ENCODE data around the gene FBXW11. TPM values are rescaled to one million over a fixed set of nuclear protein-coding genes. Genes with fewer than 3 reads are reported as not detected.

FBXW11 gene
- total and polyA plus RNA-seq, 11 donors = 7.8 to 110 (median 83.0) TPM

GRCh38 chr5:171897231-171897630 lies 109.2 kb downstream of the FBXW11 start:
- Histone ChIP-seq H3K27me3 (no peaks in the 10 kb centered on the region), H3K36me3 (peaks cover 0 to 31% (median 12%) of the 10 kb centered on the region in 9 donors), H3K27ac (no peak overlapping the region), H3K4me3 (no peak overlapping the region), H3K9me3 (no peaks in the 10 kb centered on the region), H3K4me1 (peaks cover 0 to 27% (median 8%) of the 10 kb centered on the region in 12 donors)
- ATAC-seq (no peak), DNase-seq (no peak)
- TF ChIP-seq POLR2A (IDR thresholded peaks at IDR 0.05) = no peak
- TF ChIP-seq CTCF (IDR thresholded peaks at IDR 0.05) = no peak
- intact Hi-C loops (cut with DNase I) = no loop called here
- 90 to 93% (median 92%) methylated on average over 1 of the region's 1 CpG for WGBS, 4 donors

- Histone ChIP-seq H3K27ac (no peak overlapping the region), H3K36me3 (peaks cover 0 to 45% (median 23%) of the 10 kb centered on the region in 9 donors)
- WGBS, 4 donors = 93 to 96% (median 94%) methylated on average over 2 of the region's 2 CpGs
Observed at GRCh38 chr5:171895081-171895480, 111.4 kb downstream of the FBXW11 start.

GRCh38 chr5:171893290-171893886 lies 113.0 kb downstream of the FBXW11 start:
- no peaks in the 10 kb centered on the region for H3K9me3 ChIP-seq
- intact Hi-C loops (cut with DNase I) = no loop called here
- H3K36me3 ChIP-seq = peaks cover 0 to 52% (median 13%) of the 10 kb centered on the region in 9 donors
- H3K4me1 ChIP-seq = peaks cover 0 to 42% (median 12%) of the 10 kb centered on the region in 12 donors
- H3K27me3 ChIP-seq = no peaks in the 10 kb centered on the region
- no peak overlapping the region for H3K4me3 ChIP-seq
- DNase-seq = no peak
- TF ChIP-seq POLR2A (IDR thresholded peaks at IDR 0.05) = no peak
- TF ChIP-seq CTCF (IDR thresholded peaks at IDR 0.05) = no peak
- peak overlapping the region in 1 of 12 donors; percentile 36 for H3K27ac ChIP-seq
- peak in 1 of 4 donors; percentile 16 for ATAC-seq
- WGBS, 4 donors = 65 to 73% (median 71%) methylated on average over 4 of the region's 4 CpGs

More at GRCh38 chr5:171895081-171895480, 111.4 kb downstream of the FBXW11 start:
- no peaks in the 10 kb centered on the region for H3K9me3 ChIP-seq
- no peaks in the 10 kb centered on the region for H3K27me3 ChIP-seq
- no peak for DNase-seq
- no peak for TF ChIP-seq CTCF (IDR thresholded peaks at IDR 0.05)
- no peak for TF ChIP-seq POLR2A (IDR thresholded peaks at IDR 0.05)
- no peak for ATAC-seq
- peaks cover 0 to 36% (median 9%) of the 10 kb centered on the region in 12 donors for H3K4me1 ChIP-seq
- intact Hi-C loops (cut with DNase I) = no loop called here
- no peak overlapping the region for H3K4me3 ChIP-seq

- Histone ChIP-seq H3K27ac (peak overlapping the region in 3 of 12 donors; percentile 36 to 49 (median 38)), H3K4me3 (no peak overlapping the region), H3K36me3 (peaks cover 0 to 43% (median 0%) of the 10 kb centered on the region in 9 donors), H3K27me3 (no peaks in the 10 kb centered on the region), H3K9me3 (no peaks in the 10 kb centered on the region), H3K4me1 (peaks cover 0 to 51% (median 22%) of the 10 kb centered on the region in 12 donors)
- no peak for TF ChIP-seq CTCF (IDR thresholded peaks at IDR 0.05)
- no peak for TF ChIP-seq POLR2A (IDR thresholded peaks at IDR 0.05)
- no peak for ATAC-seq
- no peak for DNase-seq
- intact Hi-C loops (cut with DNase I) = no loop called here
- 57 to 65% (median 61%) methylated on average over 6 of the region's 6 CpGs for WGBS, 4 donors
Observed at GRCh38 chr5:171891595-171891994, 114.8 kb downstream of the FBXW11 start.

Measured in heart left ventricle (tissue), 16 donors.